AG09319 (cell line): ENCODE measurements around the gene NRG2.

ENCODE experiments used
- DNase-seq: peaks from one replicate; pipeline ENCODE4 v3.0.0-alpha.2; 2010; ENCODE audit warnings: low read depth; ENCODE audit errors: extremely low read depth
- TF ChIP-seq, protein P1 (sequence below): IDR thresholded peaks from 2 replicates; pipeline ENCODE4 v1.5.1; 2011; ENCODE audit warnings: low read depth, mild to moderate bottlenecking, inconsistent platforms, low read length, moderate library complexity

NRG2 gene

DNA sequence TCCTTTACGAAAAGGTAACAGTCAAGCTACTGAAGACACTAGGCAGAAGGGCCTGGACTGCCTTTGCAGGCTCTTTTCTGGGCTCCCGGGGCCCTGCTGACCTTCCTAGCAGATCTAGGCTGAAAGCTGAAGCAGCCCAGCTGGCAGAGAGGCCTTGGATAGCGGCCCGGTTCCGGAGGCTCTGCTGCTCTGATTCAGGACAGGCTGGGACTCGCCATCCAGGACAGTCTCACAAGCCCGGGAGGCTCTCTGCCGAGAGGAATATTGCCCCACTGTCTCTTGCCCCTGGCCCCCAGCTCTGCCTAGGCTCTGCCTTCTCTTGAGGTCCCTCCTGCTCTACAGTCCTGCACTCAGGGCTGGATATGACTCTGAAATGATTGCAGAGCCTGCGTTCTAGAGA, 179.7 kb downstream of the NRG2 start:
- no peak for DNase-seq
- TF ChIP-seq, protein P1, sequence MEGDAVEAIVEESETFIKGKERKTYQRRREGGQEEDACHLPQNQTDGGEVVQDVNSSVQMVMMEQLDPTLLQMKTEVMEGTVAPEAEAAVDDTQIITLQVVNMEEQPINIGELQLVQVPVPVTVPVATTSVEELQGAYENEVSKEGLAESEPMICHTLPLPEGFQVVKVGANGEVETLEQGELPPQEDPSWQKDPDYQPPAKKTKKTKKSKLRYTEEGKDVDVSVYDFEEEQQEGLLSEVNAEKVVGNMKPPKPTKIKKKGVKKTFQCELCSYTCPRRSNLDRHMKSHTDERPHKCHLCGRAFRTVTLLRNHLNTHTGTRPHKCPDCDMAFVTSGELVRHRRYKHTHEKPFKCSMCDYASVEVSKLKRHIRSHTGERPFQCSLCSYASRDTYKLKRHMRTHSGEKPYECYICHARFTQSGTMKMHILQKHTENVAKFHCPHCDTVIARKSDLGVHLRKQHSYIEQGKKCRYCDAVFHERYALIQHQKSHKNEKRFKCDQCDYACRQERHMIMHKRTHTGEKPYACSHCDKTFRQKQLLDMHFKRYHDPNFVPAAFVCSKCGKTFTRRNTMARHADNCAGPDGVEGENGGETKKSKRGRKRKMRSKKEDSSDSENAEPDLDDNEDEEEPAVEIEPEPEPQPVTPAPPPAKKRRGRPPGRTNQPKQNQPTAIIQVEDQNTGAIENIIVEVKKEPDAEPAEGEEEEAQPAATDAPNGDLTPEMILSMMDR = no peak

GRCh38 chr5:139862803-139863202, 180.3 kb downstream of the NRG2 start:
- TF ChIP-seq, protein P1 = no peak
- DNase-seq = no peak

- TF ChIP-seq, protein P1 = no peak
- no peak for DNase-seq
These were observed 180.8 kb downstream of the NRG2 start for GRCh38 chr5:139862313-139862712.

DNA sequence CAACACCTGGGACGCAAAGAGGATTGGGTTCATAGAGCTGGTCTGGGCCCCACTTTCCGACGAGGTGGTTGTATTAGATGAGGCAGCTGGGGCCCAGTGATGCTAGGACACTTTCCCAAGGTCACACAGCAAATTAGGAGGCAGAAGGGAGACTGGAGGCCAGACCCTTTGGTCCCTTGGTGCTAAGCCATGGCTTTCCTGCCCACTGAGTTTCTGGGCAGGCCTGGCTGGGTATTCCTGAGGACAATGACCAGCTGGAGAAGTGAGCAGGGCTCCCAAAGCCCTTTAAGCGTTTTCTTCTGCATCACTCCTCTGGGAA, 181.3 kb downstream of the NRG2 start:
- DNase-seq = no peak
- TF ChIP-seq, protein P1 = no peak

DNA sequence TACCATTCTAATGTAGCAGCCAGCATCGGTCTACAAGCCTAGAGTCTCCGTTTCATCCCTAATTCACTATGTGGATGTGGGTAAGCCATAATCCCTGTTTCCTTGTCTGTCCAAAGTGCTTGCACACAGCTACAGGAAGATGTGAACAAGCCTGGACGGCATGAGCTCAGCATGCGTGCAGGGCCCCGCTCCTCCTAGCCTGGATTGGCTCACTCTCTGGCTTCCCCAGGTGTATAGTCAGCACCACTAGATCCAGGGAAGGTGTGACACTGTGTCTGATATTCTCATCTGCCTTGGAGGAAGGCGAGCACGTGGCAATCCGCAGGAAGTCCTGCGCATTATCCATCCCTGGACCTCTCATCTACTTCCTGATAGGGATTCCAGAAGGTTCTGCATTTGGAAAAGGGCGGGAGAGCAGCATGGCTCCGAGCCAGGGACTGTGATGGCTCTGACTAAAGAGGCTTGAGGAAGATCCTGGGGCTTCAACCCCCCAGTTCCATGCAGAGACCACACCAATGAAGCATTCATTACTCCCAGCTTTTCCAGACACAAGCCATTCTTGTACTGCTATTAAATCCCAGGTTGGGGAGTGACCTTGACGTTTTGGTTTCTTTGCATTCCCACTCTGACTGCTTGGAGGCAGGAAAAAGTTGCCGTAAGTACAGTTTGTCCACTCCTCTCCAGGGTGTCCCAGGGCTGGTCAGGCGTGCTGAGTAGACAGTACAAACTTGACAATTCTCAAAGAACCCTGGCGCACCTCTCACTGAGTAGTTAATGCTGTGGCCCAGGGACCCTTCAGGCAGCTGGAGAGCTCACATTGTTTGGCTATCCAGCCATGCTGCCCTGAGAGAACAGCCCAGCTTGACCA, 181.8 kb downstream of the NRG2 start:
- TF ChIP-seq, protein P1 = no peak
- no peak for DNase-seq

GRCh38 chr5:139859013-139859412, 184.1 kb downstream of the NRG2 start:
- TF ChIP-seq, protein P1 = no peak
- DNase-seq = no peak

GRCh38 chr5:139856714-139857113, 186.4 kb downstream of the NRG2 start:
- TF ChIP-seq, protein P1 = no peak
- DNase-seq = no peak
